Lower leg skin (tissue), 3 donors: ENCODE measurements around the gene ZMYND15.

ENCODE experiments used
- POLR2A ChIP-seq, 2 donors: fragments of 450-650 bp; IDR thresholded peaks; one replicate each; pipeline ENCODE4 v1.6.1; 2016 to 2017; ENCODE audit warnings: antibody characterized with exemption in 2 of 2, mild to moderate bottlenecking in 1 of 2, moderate library complexity in 1 of 2
- TF ChIP-seq, protein P1 (sequence below), 3 donors: fragments of 450-650 bp; IDR thresholded peaks; one replicate each; pipeline ENCODE4 v1.5.1; 2016; ENCODE audit warnings: antibody characterized with exemption in 3 of 3, mild to moderate bottlenecking in 3 of 3, moderate library complexity in 2 of 3

- TF ChIP-seq, protein P1, sequence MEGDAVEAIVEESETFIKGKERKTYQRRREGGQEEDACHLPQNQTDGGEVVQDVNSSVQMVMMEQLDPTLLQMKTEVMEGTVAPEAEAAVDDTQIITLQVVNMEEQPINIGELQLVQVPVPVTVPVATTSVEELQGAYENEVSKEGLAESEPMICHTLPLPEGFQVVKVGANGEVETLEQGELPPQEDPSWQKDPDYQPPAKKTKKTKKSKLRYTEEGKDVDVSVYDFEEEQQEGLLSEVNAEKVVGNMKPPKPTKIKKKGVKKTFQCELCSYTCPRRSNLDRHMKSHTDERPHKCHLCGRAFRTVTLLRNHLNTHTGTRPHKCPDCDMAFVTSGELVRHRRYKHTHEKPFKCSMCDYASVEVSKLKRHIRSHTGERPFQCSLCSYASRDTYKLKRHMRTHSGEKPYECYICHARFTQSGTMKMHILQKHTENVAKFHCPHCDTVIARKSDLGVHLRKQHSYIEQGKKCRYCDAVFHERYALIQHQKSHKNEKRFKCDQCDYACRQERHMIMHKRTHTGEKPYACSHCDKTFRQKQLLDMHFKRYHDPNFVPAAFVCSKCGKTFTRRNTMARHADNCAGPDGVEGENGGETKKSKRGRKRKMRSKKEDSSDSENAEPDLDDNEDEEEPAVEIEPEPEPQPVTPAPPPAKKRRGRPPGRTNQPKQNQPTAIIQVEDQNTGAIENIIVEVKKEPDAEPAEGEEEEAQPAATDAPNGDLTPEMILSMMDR (IDR thresholded peaks at IDR 0.05) = no peak
- TF ChIP-seq POLR2A (IDR thresholded peaks at IDR 0.05) = no peak
Measured at GRCh38 chr17:4703330-4703691, 36.3 kb upstream of the ZMYND15 start.
